Measurements from ENCODE around the gene FAM110A. TPM values are rescaled to one million over a fixed set of nuclear protein-coding genes. Genes with fewer than 3 reads are reported as not detected.

Gene FAM110A
- total RNA-seq, 1 experiment from 2014 or later = 11.7 TPM

- H3K27me3 ChIP-seq (replicated peaks; ENCODE audit: insufficient read depth, low read depth, low read length, poor library complexity) = no peaks in the 10 kb centered on the region
- no peaks in the 10 kb centered on the region for H3K9me3 ChIP-seq (ENCODE audit: low read depth, low read length, poor library complexity, severe bottlenecking)
- BruUV-seq (replicated peaks) = no TSS peak
- no peak for TF ChIP-seq CTCF (conservative IDR thresholded peaks at IDR 0.05; ENCODE audit: low read depth, low read length)
- TF ChIP-seq EZH2 (IDR thresholded peaks at IDR 0.05; ENCODE audit: borderline replicate concordance, low read depth, low read length, poor library complexity, severe bottlenecking) = no peak
- no peak for DNase-seq (ENCODE audit: low spot score)
- H3K4me1 ChIP-seq (ENCODE audit: insufficient read depth, low read length, poor library complexity, severe bottlenecking) = peaks cover 27% of the 10 kb centered on the region
- peak overlapping the region; percentile 10 for H3K4me3 ChIP-seq (ENCODE audit: low read depth, low read length, poor library complexity, severe bottlenecking)
- POLR2A ChIA-PET (ENCODE audit: low non-redundant PET) = no interaction called here
- intact Hi-C loops (cut with micrococcal nuclease; ENCODE audit: unreplicated experiment) = no loop called here
- H3K27ac ChIP-seq (ENCODE audit: low read depth, low read length, poor library complexity, severe bottlenecking) = no peak overlapping the region
- no peaks in the 10 kb centered on the region for H3K36me3 ChIP-seq (ENCODE audit: insufficient read depth, low read length, poor library complexity, severe bottlenecking)
- CTCF ChIA-PET = no interaction called here
Observed at GRCh38 chr20:841568-842546, 8.3 kb downstream of the FAM110A start.

GRCh38 chr20:842547-842940 lies 9.0 kb downstream of the FAM110A start:
- no peaks in the 10 kb centered on the region for H3K36me3 ChIP-seq (ENCODE audit: insufficient read depth, low read length, poor library complexity, severe bottlenecking)
- H3K9me3 ChIP-seq (ENCODE audit: low read depth, low read length, poor library complexity, severe bottlenecking) = no peaks in the 10 kb centered on the region
- DNase-seq (ENCODE audit: low spot score) = no peak
- no peaks in the 10 kb centered on the region for H3K27me3 ChIP-seq (replicated peaks; ENCODE audit: insufficient read depth, low read depth, low read length, poor library complexity)
- intact Hi-C loops (cut with micrococcal nuclease; ENCODE audit: unreplicated experiment) = no loop called here
- ChIA-PET POLR2A (ENCODE audit: low non-redundant PET) (no interaction called here), CTCF (no interaction called here)
- TF ChIP-seq EZH2 (IDR thresholded peaks at IDR 0.05; ENCODE audit: borderline replicate concordance, low read depth, low read length, poor library complexity, severe bottlenecking) (no peak), CTCF (conservative IDR thresholded peaks at IDR 0.05; ENCODE audit: low read depth, low read length) (no peak)
- no peak overlapping the region for H3K27ac ChIP-seq (ENCODE audit: low read depth, low read length, poor library complexity, severe bottlenecking)
- no TSS peak for BruUV-seq (replicated peaks)
- no peak overlapping the region for H3K4me3 ChIP-seq (ENCODE audit: low read depth, low read length, poor library complexity, severe bottlenecking)
- H3K4me1 ChIP-seq (ENCODE audit: insufficient read depth, low read length, poor library complexity, severe bottlenecking) = peaks cover 34% of the 10 kb centered on the region

GRCh38 chr20:843912-844311 lies 10.4 kb downstream of the FAM110A start:
- Histone ChIP-seq H3K27me3 (replicated peaks; ENCODE audit: insufficient read depth, low read depth, low read length, poor library complexity) (no peaks in the 10 kb centered on the region), H3K9me3 (ENCODE audit: low read depth, low read length, poor library complexity, severe bottlenecking) (no peaks in the 10 kb centered on the region), H3K4me3 (ENCODE audit: low read depth, low read length, poor library complexity, severe bottlenecking) (peak overlapping the region; percentile 54), H3K36me3 (ENCODE audit: insufficient read depth, low read length, poor library complexity, severe bottlenecking) (no peaks in the 10 kb centered on the region), H3K27ac (ENCODE audit: low read depth, low read length, poor library complexity, severe bottlenecking) (peak overlapping the region; percentile 75), H3K4me1 (ENCODE audit: insufficient read depth, low read length, poor library complexity, severe bottlenecking) (peaks cover 43% of the 10 kb centered on the region)
- ChIA-PET CTCF (no interaction called here), POLR2A (ENCODE audit: low non-redundant PET) (interaction anchor here (0.5 to 0.6 kb wide), 3 partner anchors 143 to 485 kb away, joined by 3 read pairs; partner anchors contain the start of gene SDCBP2)
- no TSS peak for BruUV-seq (replicated peaks)
- TF ChIP-seq CTCF (conservative IDR thresholded peaks at IDR 0.05; ENCODE audit: low read depth, low read length) (no peak), EZH2 (IDR thresholded peaks at IDR 0.05; ENCODE audit: borderline replicate concordance, low read depth, low read length, poor library complexity, severe bottlenecking) (no peak)
- no peak for DNase-seq (ENCODE audit: low spot score)
- intact Hi-C loops (cut with micrococcal nuclease; ENCODE audit: unreplicated experiment) = no loop called here

All from A673 (cell line).